ENCODE results near the gene TIPARP.

Gene TIPARP

DNA sequence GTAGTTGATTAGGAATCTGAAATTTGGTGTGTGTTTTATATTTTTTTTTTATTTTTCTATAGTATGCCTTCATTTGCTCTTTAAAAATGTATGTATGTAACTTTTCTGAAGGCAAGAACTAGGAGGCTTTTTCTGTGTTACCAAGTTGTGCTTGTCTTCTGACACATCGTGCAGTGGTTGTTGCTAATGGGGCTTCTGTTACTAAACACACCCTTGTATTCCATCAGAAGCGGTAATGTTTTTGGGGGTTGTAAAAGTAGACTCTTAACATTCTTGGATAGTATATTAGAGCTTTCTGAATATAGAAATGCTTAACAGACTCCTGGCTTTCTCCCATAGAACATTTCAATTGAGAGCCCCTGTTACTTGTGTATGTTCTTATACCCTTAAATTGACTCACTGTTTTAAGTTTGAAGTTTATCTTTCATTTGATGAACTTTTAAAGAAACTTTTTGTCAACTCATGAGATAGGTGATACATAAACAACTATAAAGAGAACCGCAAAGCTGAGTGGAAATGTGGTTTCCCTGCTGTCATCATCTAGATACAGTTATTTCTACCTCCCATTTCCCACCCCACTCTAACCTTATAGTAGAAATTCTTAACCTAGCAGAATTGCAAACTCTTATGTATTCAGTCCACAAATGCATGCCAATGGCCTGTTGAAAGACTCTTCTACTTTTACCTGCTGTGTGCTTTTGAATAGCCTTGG lies 2.5 kb downstream of the TIPARP start:
- DNase-seq = peak; percentile 22

DNA sequence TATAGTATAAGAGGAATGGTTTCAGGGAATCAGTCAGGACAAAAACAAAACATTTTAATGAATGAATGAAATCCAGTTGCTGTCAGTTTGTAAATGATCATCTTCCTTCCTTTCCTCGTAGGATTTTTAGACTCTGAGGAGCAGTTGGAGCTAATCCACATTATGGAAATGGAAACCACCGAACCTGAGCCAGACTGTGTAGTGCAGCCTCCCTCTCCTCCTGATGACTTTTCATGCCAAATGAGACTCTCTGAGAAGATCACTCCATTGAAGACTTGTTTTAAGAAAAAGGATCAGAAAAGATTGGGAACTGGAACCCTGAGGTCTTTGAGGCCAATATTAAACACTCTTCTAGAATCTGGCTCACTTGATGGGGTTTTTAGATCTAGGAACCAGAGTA lies 3.1 kb downstream of the TIPARP start:
- no peak for DNase-seq

DNA sequence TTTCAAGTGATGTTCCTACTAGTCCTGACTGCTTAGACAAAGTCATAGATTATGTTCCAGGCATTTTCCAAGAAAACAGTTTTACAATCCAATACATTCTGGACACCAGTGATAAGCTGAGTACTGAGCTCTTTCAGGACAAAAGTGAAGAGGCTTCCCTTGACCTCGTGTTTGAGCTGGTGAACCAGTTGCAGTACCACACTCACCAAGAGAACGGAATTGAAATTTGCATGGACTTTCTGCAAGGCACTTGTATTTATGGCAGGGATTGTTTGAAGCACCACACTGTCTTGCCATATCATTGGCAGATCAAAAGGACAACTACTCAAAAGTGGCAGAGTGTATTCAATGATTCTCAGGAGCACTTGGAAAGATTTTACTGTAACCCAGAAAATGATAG lies 3.8 kb downstream of the TIPARP start:
- DNase-seq = no peak

DNA sequence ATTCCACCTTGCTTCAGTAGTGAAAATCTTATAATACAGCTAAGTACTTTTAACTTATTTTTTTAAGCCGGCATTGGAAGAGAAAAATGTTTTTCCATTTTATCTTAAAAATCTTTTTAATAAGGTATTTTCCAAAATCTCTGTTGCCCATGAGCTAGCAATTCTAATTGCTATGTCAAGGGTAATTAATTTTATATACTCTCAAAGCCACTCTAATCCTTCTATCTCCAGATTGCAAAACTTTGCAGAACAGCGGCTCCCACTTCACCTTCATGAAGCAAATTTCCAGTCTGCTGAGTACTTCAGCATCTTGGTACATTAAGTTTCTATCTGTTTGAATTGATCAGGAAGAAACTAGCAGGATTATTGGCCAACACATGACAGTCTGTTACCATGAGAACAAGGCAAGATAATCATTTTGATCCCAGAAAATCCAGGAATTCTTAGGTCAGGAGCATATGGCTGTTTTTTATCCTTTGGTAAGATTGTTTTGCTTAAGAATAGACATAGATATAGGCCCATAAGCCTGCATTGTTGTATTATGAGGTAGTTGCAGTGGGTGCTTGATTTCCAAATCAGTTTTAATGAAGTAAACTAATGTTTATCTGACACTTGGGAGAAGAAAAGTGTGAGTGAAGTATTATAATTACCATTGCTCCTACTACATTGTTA lies 6.0 kb downstream of the TIPARP start:
- DNase-seq = no peak

DNA sequence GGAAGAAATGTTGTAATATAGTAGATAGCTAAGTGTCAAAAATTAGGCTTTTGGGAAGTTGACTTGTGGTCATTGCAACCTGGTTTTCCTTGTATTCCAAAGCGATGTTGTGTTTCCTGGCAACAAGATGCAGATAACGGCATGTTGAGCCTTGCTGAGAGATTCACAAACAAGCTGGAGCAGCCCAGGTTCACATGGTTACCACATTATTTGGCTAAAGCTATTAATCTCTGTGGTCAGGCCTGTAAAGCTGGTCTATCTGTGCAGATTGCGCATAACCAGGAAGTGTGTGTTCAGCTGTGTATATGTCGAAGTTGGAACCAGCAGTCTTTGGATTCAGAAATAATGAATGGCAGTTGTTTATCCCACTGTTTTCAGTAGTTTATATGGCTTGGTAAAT lies 6.6 kb downstream of the TIPARP start:
- peak; percentile 88 for DNase-seq

DNA sequence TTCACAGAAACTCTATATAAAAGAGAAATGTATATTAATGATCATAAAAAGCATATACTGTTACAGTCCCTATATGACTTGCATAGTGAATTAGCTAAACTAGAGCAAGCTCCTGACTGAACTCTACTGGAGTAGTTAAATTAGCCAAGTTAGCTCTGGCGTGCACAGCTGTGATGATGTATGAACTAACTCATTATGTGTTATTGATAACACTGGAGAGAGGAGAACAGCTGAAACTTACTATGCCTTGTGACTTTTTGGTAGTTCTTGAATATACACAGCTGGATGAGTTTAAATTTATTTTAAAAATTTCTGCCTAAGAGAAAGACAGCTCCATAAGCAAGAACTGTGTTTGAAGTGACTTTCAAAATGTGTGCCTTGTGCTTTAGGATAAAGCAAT lies 8.1 kb downstream of the TIPARP start:
- DNase-seq = no peak

DNA sequence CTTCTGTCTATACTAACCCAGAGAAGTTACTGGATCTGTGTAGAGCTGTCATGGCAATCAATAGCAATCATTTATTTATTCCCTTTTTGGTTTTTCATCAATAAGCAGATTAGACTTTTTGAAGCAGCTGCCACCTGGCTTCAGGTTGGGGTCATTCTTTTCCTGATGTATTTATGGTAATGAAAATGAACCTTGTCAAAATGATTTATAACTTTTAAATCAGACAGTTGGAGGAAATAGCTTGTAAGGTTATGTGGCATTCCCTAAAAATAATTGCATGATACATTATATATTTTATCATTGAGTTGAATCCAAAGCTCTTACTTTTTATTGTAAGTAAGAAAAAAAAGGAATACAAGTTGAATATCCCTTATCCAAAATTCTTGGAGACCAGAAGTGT lies 8.6 kb downstream of the TIPARP start:
- no peak for DNase-seq

DNA sequence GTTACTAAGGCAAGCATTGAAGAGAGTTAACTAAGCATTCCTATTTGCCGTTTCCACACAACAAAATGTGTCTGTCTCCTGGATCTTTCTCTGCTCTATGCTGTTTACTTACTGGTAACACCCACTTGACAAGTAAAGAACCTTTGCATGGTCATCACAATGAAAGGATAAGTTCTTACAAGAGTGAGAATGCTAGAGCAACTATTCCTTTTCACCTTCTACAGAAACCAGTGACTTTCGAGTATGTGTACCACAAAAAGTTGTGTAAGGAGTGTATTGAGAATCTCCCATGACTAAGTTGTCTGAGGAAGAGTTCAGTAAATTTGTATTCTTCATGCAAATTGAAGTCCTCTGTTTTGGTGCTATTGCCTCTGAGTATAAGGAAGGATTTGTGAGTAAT lies 10.8 kb downstream of the TIPARP start:
- DNase-seq = peak; percentile 54

DNA sequence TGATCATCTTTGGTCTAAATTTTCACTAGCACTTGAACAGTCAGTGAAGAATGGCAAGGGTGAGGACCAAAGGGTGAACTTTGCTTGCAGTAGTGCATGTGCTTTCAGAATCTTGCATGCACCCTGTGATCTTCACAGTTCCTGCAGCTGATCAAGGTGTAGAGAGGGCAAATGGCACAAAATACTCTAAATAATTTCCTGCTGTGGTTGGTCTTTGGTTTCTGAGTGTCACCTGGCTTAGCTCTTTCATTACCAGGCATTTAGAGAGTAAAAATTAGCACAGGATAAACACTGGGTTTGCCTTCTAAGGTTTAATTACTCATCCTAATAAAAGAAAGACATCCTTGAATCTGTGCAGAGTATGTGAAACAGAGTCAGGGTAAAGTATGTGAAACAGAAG lies 11.4 kb downstream of the TIPARP start:
- DNase-seq = no peak

DNA sequence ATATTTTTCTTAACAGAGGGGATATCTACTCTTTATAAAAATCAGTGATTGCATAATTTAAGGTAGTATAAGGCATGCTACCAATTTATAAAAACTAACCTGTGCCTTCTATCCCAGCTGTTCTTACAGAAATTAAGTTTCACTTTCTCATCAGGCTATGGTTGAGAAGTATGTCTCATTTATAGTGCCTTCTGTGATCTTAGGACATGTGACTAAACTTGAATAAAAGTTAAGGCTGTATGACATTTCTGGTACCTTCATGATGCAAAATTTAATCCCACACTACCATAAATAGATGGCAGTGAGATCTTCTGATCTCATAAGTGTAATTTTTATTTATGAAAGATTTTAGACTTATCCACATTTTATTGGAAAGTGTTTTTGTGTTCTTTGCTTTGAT lies 12.6 kb downstream of the TIPARP start:
- no peak for DNase-seq

DNA sequence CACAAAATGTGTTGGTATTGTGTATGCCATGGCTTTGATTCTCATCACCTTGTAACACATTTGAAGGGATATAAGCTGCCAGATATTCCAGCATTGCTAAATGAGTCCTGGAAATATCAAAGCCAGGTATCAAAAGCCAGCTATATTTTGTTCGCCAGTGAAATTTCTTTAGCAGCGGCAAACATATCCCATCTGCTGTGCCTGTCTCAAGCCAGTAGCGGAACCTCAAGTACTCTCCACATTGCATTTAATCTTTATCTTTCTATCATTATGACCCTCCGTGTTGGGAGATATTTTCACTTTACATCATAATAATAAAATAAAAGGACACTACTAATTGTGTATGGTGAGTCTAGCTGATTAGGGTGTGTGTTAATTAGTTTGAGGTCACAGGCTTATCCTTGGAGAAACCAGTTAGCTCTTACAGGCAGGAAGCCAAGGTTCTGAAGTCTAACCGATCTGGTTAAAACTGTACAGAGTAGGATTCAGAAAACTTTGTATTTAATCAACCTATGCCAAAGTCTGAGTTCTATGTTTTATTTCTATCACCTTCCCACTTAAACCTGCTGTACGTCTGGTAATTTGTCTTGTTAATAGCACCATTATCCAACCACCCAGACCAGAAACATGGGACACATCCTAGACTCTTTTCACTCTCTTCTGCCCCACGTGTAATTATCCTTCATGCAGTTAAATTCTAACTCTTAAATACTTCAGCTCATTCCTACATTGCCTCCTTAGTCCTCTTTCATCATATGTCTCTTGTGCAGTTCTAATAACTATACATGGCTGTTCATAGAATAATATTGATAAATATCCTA lies 14.5 kb downstream of the TIPARP start:
- no peak for DNase-seq

DNA sequence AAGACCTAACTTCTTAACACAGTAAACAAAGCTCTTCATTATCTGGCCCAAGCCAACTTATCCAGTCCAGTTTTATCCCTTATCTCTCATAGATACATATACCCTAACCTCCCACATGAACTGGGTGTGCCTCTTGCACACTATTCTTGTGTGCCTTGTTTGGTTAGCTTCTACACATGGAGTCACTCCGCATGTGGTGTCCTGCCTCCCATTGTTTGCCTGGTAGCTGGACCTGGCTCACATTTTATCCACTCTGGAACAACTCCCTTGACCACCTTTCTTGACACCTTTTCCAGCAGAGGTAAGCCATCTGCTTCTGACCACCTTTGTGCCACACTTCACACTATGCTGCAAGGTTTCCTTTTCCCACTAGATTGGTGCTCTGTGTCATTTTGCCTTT lies 15.2 kb downstream of the TIPARP start:
- DNase-seq = no peak

DNA sequence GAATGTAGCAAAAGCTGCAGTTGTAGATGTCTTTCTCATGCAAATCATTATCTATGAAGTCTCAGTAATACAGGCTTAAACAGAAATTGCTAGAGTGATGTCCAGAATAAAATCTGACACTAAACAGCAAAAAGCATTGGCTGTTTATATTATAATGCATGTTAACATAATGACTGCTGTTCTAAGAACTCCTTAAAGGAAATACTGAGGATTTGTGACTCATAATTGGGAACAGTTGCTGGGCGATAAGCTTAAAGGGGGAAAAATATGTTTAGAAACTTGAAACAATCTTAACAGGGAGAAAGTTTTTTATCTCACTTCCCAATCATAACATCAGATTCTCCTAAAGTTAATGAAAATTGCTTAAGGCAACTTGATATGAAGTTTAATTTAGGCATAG lies 17.5 kb downstream of the TIPARP start:
- DNase-seq = peak; percentile 85

DNA sequence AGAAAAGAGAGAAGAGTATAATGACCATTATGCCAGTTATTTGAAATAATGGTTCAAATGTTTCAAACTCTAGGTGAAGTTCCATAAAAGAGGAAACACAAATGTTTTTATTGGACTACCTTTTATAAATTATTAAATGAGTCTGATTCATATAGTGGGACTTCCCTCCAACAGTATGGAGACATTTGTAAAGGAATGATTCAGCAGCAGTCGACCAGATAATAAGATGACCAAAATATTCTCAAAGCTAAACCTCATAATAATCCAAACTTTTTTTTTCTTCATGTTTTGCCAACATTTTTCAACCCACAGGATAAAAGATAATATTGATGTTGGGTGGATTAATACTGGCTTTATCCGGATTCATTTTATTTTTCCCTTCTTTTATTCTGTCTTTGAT lies 18.8 kb downstream of the TIPARP start:
- peak; percentile 60 for DNase-seq

DNA sequence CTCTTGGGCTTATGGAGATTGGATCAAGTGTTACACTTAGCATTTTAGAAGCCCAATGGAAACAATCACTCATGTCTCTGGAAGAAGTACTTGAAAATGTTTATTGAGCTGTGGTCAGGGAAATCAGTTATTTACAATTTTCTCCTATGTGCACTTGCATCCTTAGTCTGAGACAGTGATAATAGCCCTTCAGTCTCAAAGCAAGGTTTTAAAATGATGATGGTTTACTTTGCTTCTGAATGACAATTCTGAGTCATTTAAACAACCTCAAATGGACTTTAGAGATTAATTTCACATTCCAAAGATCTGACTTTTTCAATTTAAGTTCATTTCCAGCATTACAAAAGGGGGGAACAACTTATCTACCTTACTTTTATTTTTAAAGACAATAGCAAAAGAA lies 20.1 kb downstream of the TIPARP start:
- peak; percentile 52 for DNase-seq

DNA sequence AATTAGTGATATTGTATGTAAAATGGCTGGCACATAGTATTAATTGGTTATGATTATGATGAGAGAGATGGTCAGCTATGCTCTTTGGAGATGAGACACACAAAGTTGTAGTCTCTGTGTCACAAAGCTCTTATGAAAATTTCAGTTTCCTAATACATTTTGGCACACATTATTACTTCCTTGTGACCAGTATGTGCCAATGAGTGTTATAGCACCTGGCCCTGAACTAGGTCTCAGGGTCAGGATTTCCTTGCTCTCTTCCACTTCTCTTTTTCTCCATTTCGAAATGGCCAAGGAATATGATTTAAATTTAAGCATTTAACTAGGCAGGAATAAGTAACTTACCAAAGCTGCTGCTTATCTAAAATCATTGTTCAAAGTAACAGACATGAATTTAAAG lies 28.0 kb downstream of the TIPARP start:
- DNase-seq = no peak

DNA sequence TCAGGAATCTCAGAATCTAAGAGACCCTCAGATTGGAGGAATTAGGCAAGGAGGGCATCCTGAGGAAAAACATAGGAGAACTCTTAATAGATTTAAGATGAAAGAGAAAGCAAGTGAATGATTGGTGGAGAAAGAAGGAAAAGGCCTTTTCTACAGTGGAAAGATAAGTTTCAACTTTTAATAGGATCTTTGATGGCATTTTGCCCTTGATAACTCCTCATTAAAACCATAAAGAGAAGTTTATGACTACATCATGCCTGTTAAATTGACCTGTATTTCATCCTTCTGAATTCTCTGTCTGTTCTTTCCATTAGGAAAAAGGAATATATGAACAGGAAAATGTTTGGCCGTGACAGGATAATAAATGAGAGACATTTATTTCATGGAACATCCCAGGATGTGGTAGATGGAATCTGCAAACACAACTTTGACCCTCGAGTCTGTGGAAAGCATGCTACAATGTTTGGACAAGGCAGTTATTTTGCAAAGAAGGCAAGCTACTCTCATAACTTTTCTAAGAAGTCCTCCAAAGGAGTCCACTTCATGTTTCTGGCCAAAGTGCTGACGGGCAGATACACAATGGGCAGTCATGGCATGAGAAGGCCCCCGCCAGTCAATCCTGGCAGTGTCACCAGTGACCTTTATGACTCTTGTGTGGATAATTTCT lies 30.1 kb downstream of the TIPARP start:
- DNase-seq = no peak

DNA sequence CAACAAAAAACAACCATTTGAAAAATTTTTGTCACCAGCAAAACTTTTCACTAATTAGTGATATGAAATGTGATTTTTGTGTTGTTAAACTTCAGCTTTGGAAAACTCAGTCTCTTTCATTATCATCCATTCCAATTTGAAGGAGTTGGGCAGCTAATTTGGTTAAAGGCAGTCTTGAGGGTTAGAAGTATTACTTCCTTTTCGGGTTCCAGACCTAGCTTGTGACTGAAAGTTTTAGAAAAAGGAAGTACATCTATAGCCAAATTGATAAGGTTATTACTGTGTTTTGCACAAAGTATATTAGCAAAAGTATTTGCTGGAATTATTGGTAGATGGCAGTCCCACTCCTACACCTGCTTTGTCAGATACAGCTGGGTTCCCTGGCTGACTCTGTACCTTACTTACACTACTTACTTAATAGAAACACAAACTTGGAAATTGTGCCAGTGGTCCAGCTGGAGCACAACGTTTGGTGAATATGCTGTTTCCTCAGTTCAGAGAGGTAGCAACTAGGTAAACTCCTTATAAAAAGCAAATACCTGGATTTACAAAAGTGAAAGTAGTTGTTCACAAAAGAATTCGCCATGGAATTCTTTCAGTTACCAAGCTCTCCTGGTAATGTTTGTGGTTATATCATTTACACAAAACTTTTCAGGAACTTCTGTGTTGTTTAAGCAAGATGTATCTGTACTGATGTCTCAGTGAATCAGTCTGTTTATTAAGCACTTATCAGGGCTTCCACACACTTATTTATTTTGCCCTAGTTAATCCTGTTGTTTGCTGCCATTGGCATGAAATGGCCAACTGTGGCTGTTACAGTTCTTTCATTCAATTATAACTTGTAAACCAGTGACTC lies 31.6 kb downstream of the TIPARP start:
- DNase-seq = no peak

DNA sequence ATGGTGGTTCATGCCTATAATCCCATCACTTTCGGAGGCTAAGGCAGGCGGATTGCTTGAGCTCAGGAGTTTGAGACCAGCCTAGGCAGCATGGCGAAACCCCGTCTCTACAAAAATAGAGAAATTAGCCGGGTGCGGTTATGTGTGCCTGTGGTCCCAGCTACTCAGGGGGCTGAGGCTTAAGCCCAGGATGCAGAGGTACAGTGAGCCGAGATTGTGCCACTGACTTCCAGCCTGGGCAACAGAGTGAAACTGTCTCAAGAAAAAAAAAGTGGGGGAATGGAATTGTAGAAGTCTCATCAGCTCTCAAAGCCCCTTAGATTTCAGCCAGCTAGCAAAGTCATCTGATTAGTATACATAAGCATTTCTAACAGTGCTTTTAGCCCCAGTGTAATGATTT lies 33.2 kb downstream of the TIPARP start:
- no peak for DNase-seq

DNA sequence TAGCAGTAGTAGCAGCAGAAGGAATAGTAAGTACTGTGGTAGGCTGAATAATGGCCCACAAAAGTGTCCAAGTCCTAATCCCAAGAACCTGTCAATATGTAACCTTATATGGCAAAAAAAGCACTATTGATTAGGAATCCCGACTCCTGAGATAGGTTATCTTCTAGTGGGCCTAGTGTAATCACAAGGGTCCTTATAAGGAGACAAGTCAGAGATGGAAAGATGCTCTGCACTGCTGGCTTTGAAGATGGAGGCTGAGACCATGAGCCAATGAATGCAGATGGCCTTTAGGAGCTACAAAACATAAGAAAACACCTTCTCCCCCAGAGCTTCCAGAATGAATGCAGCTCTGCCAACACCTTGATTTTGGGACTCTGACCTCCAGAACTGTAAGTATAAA lies 36.0 kb downstream of the TIPARP start:
- no peak for DNase-seq

DNA sequence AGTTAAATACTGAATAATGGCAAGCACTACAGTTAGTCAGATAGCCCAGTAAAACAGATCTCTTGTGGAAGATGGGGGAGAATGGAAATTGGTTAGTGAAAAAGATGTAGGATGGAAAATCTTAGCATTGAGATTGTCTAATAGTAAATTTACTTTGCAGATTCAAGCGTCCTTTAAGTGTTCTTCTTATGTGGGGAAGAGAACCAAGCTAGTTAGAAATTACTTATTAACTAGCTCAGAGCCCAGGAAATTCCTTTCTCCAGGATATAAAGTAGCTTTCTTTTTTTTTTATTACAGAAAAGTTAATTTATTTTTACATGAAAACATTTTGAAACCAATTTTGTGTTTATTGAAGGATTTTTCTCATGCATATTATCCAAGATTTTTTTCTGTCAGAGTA lies 36.7 kb downstream of the TIPARP start:
- no peak for DNase-seq

DNA sequence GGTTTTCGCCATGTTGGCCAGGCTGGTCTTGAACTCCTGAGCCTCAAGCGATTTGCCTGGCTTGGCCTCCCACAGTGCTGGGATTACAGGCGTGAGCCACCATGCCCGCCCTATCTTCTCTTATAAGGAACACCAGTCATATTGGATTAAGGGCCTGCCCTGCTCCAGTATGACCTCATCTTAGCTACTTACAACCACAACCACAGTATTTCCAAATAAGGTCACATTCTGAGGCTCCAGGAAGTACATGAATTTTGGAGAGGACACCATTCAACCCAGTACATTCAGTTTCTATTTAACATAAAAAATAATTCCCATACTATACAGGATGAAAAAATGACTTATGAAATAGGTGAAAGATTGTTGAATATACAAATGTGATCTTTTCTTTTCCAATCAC lies 37.6 kb downstream of the TIPARP start:
- peak; percentile 32 for DNase-seq
